ENCODE data around the gene C1QC.

DNA sequence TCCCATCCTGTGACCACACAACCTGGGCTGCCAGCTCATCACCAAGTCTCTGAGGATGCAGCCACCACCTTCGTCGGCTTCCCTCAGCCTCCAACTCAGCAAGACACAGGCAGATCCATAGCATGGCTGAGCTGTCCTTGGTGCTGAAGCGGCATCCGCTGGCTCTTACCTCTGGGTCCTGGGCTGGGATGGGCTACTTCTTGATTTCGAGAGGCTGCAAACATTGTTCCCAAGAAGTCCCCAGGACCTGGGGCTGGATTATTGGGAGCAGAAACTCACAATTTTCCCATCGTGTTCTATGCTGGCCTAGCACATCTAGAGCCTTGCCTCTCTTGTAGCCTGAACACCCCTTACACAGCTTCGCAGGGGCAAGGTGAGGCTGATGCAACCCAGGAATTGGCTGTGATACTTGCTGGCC is 31.9 kb upstream of the C1QC start:
- TF ChIP-seq CTCF (IDR thresholded peaks at IDR 0.05; ENCODE audit: low read depth, low read length): no peak
- TF ChIP-seq EZH2phosphoT487 (IDR thresholded peaks at IDR 0.05; ENCODE audit: low read depth): no peak
